Measurements from ENCODE around the gene CLEC17A.

- TF ChIP-seq, protein P1, sequence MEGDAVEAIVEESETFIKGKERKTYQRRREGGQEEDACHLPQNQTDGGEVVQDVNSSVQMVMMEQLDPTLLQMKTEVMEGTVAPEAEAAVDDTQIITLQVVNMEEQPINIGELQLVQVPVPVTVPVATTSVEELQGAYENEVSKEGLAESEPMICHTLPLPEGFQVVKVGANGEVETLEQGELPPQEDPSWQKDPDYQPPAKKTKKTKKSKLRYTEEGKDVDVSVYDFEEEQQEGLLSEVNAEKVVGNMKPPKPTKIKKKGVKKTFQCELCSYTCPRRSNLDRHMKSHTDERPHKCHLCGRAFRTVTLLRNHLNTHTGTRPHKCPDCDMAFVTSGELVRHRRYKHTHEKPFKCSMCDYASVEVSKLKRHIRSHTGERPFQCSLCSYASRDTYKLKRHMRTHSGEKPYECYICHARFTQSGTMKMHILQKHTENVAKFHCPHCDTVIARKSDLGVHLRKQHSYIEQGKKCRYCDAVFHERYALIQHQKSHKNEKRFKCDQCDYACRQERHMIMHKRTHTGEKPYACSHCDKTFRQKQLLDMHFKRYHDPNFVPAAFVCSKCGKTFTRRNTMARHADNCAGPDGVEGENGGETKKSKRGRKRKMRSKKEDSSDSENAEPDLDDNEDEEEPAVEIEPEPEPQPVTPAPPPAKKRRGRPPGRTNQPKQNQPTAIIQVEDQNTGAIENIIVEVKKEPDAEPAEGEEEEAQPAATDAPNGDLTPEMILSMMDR (IDR thresholded peaks at IDR 0.05), result no peak
- TF ChIP-seq POLR2AphosphoS5 (IDR thresholded peaks at IDR 0.05), result no peak
- TF ChIP-seq POLR2A (IDR thresholded peaks at IDR 0.05), result no peak
These were observed 40.1 kb upstream of the CLEC17A start for GRCh38 chr19:14542711-14543328.
